Glomerular endothelial cell (primary cell): ENCODE measurements around the gene TRHDE. TPM values are rescaled to one million over a fixed set of nuclear protein-coding genes. Genes with fewer than 3 reads are reported as not detected.
"Not testable (repeated sequence)": the region's sequence is repeated elsewhere in the genome, so short reads cannot be mapped to it uniquely, and the experiment has no call there.

Experiments used
- DNase-seq: peaks from one replicate; pipeline ENCODE4 v3.0.0-alpha.2; 2011; ENCODE audit warnings: low read depth, low spot score; ENCODE audit errors: extremely low read depth
- total RNA-seq: library from RNA; depleted of rRNA; stranded (reverse); fragments of >200 nt; gene quantifications from 2 replicates; pipeline ENCODE4 v1.2.3, GENCODE V29; 2015

The TRHDE gene
- total RNA-seq, 1 donor from 2014 or later: 2.9 TPM

GRCh38 chr12:72602581-72602980, 330.4 kb downstream of the TRHDE start:
- DNase-seq: no peak

GRCh38 chr12:72605975-72606374, 333.8 kb downstream of the TRHDE start:
- DNase-seq: no peak

DNA sequence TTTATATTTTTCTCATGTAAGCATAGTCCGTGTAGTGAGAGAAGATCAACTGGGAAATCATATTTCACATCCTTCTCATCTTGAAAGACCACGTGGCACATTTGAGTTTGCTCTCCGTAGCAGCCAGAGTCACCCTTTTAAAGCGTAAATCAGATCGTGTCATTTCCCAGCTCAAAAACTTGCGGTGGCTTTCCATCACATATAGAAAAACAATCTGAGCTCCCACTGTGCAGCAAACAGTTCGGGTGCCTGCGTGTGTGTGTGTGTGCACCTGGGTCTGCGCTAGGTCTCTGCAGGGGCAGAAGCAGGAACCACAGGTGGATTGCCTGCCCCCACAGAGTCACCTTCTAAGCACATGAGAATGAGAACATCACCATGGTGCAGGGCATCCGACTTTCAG, 338.2 kb downstream of the TRHDE start:
- DNase-seq: no peak

DNA sequence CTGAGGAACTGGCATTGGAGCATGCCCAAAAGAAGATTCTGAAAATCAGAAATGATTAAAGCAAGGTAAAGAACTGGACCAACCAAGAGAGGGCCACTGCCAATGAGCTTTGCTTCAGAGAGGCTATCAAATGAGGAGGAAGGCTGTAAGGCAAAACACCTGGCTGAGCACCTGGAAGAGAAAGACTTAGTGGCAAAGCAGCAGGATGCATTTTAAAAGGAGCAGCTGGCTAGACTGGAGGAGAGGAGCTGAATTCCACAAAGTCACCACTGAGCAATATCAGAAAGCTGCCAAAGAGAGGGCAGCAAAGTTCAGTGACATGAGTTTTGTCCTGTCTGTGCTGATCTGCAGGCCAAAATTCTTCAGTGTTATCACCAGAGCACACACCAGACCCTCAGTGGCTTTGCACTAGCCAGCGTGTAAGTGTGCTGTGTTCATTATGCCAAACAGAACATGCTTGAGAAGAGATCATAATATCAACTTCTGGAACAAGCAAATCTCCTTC, 338.7 kb downstream of the TRHDE start:
- DNase-seq: no peak

DNA sequence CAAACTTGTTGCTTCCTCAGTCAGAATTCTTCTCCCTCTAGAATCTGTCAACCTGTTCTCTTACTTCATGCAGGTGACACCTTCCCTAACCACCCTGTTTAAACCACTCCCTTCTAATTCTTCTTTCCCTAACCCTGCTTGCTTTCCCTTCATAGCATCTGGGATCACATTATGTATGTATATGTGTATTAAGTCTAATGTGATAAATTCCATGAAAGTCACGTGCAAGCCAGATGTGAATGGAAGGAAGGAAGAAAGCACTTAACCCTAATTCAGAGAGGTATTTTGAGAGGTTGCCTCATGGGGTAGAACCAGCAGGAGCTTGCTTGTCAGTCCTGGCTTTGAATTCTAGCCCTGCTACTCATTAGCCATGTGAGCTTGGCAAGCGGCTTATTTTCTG, 340.0 kb downstream of the TRHDE start:
- DNase-seq: no peak

DNA sequence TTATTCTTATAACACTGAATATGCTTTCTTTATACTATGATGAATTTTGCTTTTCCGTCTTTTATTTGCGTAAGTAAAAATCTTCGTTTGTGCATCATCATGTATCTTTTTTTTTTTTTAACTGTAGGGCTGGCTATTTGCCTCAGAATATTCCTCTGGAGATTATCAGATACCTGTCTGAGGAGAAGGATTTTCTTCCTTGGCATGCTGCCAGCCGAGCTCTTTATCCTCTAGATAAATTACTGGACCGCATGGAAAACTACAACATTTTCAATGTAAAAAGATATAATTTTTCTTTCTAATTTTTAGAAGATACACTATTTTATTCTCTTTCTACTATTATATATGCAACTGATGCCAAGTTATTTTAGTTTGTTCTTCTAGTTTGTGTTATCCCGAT, 346.6 kb downstream of the TRHDE start:
- DNase-seq: no peak

DNA sequence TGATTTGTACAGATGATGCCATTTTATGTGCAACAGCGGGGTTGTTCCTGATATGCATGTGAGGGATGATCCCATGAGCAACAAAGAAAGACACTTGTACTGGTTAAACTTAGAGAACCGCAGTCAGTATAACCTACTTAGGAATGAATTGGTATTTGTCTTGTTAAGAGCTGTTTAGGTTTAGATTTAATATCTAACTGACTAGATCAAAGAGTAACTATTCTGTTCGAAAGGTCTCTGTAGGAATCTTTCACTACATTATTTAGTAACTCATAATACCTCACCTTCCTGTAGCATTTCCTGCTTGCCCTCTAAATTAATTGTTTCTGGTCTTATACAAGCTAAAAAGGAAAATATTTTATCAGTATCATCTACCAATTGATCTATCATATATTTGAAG, 350.4 kb downstream of the TRHDE start:
- DNase-seq: no peak

- no peak for DNase-seq
Observed at GRCh38 chr12:72631926-72632685, 359.9 kb downstream of the TRHDE start.

DNA sequence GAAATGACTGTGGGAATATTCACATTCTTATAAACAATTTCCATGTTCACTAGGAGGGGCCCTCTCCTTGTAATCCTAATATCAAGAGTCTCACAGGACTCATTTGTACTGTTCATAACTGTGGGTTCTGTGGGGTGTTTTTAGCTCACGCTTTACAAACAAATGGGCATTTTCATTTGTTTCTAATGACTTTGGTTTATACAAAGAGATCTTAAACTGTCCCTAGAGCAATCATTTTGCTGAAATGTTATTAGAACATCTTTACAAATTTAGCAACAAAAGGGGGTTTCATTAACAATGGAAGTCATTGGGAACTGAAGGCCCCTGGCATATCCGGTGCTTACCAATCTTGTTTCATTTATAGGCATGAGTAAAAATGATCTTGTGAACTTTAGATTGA, 370.5 kb downstream of the TRHDE start:
- DNase-seq: no peak

DNA sequence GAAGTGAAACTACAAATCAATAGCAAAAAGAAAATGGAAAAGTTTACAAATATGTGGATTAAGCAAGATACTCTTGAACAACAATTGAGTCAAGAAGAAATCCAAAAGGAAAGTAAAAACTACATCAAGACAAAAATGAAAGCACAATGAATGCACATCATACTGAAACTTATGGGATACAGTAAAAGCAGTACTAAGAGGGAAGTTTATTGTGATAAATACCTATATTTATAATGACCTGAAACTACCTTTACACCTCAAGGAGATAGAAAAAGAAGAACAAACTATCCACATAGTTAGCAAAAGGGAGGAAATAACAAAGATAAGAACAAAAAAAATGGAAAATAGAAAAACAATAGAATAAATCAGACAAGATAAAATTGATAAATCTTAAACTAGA, 375.0 kb downstream of the TRHDE start:
- no peak for DNase-seq

DNA sequence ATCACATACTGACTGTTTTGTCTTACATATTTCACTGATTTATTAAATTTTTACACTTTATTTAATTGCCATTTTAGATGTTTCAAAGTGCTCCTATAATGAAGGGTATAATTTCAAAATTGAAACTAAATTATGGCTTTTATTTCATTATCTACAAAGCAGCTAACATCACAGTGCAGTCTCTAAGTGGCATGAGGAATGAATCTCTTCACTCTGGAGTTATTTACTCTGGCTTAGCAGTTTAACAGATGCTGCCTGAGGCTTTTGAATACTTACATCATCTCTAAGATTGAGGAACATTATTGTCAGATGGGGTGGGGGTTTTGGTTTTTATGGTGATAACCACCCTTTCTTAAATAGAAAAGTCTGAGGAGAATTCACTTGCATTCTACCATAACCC, 386.4 kb downstream of the TRHDE start:
- no peak for DNase-seq

GRCh38 chr12:72660174-72660573, 388.0 kb downstream of the TRHDE start:
- not testable (repeated sequence) for DNase-seq

- DNase-seq: no peak
Observed at GRCh38 chr12:72673853-72674252, 401.7 kb downstream of the TRHDE start.

DNA sequence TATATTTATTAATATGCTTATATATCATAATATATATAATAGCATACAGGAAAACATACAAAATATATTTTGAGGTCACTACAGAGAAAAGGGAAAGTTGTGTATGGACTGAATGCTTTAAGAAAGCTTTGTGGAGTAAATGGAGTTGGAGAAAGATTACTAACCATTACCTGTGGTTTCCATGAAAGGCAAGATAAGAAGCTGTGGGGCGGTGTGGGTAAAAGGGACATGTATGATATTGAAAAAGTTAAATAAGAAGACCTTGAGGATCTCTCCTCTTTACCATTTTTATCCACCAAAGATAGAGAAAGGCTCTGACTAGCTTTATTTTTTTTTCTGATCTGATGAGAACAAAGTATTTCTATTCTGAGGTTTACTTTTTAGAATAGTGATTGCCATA, 404.4 kb downstream of the TRHDE start:
- no peak for DNase-seq

GRCh38 chr12:72677139-72677538, 405.0 kb downstream of the TRHDE start:
- DNase-seq: no peak

DNA sequence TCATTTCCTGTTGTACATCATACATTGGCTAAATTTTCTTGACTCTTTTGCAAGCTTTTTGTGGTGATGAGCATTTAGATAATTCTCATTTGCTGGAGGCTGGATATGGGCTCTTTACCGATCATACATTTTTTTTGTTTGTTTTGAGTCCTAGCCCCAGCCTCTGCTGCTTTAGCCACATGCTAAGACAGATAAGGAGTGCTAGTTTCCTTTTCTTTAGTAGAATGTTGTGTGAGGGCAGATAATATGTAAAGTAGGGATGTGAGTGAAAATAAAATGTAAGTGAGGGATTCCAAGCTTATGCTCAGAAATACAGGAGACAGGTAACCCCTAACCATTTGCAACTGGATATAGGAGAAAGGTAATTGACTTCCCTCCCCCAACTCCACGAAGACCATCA, 405.7 kb downstream of the TRHDE start:
- DNase-seq: no peak

- no peak for DNase-seq
Observed at GRCh38 chr12:72679147-72679757, 407.1 kb downstream of the TRHDE start.

- DNase-seq: no peak
Observed at GRCh38 chr12:72681028-72681427, 408.9 kb downstream of the TRHDE start.

DNA sequence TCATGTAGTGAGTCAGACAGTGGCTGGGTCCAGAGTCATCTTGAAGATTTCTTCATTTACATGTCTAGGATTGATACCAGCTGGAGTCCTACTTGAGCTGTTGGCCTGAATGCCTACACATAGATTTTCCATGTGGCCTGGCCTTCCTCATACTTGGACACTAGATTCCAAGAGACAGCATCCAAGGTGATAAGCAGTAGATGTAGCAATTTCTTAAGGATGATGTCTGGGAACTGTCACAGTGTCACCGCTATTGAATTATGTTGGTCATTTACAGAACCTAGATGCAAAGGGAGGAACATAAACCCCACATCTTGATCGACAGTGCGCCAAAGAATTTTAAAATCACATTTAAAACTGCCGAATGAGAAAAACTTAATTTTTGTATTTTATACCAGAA, 412.3 kb downstream of the TRHDE start:
- no peak for DNase-seq

DNA sequence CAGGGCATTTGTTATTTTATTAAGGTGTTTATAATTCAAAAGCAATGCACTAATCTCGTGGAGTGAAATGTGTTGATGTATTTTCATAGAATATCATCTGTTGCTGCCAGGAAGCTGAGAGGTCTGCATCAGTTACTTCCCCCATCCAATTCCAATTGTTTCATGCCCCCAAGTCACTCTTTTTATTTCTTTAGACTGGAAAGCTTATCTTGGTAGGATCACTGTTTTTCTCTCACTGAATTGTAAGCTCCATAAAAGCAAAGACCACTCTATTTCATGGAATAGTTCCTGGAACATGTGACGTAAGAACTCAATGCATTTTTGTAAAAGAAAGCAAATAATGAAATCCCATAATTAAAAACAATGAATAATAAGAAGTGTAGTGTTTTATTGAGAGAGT, 420.2 kb downstream of the TRHDE start:
- no peak for DNase-seq

- DNase-seq: no peak
Observed at GRCh38 chr12:72694193-72694592, 422.0 kb downstream of the TRHDE start.

- DNase-seq: no peak
Observed at GRCh38 chr12:72699362-72699761, 427.2 kb downstream of the TRHDE start.
